Measurements from ENCODE around the gene C1QBP. TPM values are rescaled to one million over a fixed set of nuclear protein-coding genes. Genes with fewer than 3 reads are reported as not detected.

C1QBP gene
- total RNA-seq, 1 experiment from 2014 or later, result 288 TPM

Other genes starting within 250 kb of the C1QBP start
- gene ZNF594, start 247.3 kb downstream of the C1QBP start, total RNA-seq (2014; rRNA removed; shearing (Covaris generic)), result 4.5 and 6.9 TPM in 2 replicates
- not detected in 2 replicates for gene SCIMP, start 204.3 kb downstream of the C1QBP start, total RNA-seq (2014; rRNA removed; shearing (Covaris generic))
- gene RABEP1, start 156.9 kb downstream of the C1QBP start, total RNA-seq (2014; rRNA removed; shearing (Covaris generic)), result 23.7 and 43.1 TPM in 2 replicates
- 111 and 146 TPM in 2 replicates for gene NUP88, start 19.5 kb downstream of the C1QBP start, total RNA-seq (2014; rRNA removed; shearing (Covaris generic))
- 44.1 and 83.4 TPM in 2 replicates for gene RPAIN, start 19.0 kb downstream of the C1QBP start, total RNA-seq (2014; rRNA removed; shearing (Covaris generic))
- gene DHX33, start 29.8 kb upstream of the C1QBP start, total RNA-seq (2014; rRNA removed; shearing (Covaris generic)), result 2.3 and 5.7 TPM in 2 replicates
- gene DERL2, start 47.0 kb upstream of the C1QBP start, total RNA-seq (2014; rRNA removed; shearing (Covaris generic)), result 35.4 and 78.9 TPM in 2 replicates
- gene MIS12, start 47.4 kb upstream of the C1QBP start, total RNA-seq (2014; rRNA removed; shearing (Covaris generic)), result 31.1 and 46.3 TPM in 2 replicates
- gene NLRP1, start 145.4 kb upstream of the C1QBP start, total RNA-seq (2014; rRNA removed; shearing (Covaris generic)), result 48.2 and 49.3 TPM in 2 replicates